ENCODE data around the gene NUDT2.

Gene NUDT2

DNA sequence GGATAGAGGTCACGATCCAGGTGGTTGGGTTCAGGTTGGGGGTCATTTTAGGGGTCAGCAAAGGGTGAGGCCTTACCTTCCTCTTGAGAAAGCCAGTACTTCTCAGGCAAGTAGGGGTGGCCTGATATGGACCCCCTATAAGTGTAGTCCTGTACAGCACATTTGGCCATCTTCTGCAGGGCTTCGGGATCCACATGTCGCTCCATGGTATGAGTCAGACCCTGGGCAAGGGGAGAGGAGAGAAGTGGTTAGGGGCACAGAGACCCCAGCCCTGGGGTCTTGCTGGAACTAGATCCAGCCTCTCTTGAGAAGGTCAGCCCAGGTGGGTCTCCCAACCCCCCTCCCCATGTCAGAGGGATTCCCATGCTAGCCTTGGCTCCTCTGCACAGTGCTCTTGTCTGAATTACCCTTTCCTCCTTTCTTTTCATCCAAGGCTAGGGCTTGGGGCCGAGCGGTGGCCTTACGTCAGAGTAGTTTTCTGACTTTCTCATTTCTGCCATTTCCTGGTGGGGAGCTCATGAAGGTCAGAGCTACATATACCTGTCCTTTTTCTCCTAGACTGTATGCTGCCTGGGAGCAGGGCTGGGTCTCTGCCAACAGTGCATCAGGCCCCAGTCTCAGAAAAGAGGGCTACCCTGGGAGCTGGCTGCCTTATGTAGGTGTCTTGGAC, 56.3 kb downstream of the NUDT2 start:
- no peak for DNase-seq (ENCODE audit: low spot score)

- DNase-seq (ENCODE audit: low spot score): no peak
Measured at GRCh38 chr9:34386656-34387055, 57.3 kb downstream of the NUDT2 start.

DNA sequence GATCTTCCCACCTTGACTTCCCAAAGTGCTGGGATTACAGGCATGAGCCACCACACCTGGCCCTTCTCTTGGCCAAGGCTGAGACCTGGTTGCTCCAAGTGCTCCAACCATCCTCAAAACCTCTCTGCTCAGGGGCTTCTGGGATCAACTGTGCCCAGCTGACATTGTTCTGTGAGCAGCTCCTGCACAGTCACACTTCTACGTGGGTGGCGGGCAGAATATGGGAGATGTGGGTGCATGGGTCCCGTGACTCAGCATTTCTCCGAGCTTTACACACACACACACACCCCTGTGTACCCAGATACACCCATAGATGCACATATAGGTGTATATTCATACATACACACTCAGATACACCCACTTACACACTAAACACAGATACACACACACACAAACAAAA, 57.9 kb downstream of the NUDT2 start:
- no peak for DNase-seq (ENCODE audit: low spot score)

- DNase-seq (ENCODE audit: low spot score): no peak
Measured at GRCh38 chr9:34392511-34392910, 63.1 kb downstream of the NUDT2 start.
